HL-60 (cell line): ENCODE results near the gene SORL1.

Experiments
- DNase-seq, 2 experiments: peaks; one replicate each; pipeline ENCODE4 v3.0.0-alpha.2; 2010 to 2020; ENCODE audit warnings: low read depth in 1 of 2, low spot score in 1 of 2
- H3K27ac ChIP-seq: fragments of 250-450 bp; sonication (Bioruptor Pico); replicated peaks from 2 replicates; pipeline ENCODE4 v1.5.1; 2020; ENCODE audit warnings: mild to moderate bottlenecking, moderate library complexity
- H3K27me3 ChIP-seq: fragments of 250-450 bp; sonication (Bioruptor Pico); 2 replicates; pipeline ENCODE4 v1.5.1; 2021; ENCODE audit warnings: mild to moderate bottlenecking, moderate library complexity; ENCODE audit not compliant: insufficient read depth, poor library complexity, severe bottlenecking
- H3K4me3 ChIP-seq: replicated peaks from 2 replicates; pipeline ENCODE4 v1.5.1; 2011; ENCODE audit warnings: mild to moderate bottlenecking, control low read depth, low read length; ENCODE audit not compliant: insufficient read depth
- GABPA ChIP-seq: IDR thresholded peaks from 2 replicates; pipeline ENCODE4 v1.6.1; 2012; ENCODE audit warnings: low read depth
- POLR2AphosphoS5 ChIP-seq: IDR thresholded peaks from 2 replicates; pipeline ENCODE4 v1.6.1; 2012; ENCODE audit warnings: low read depth
- SPI1 ChIP-seq: IDR thresholded peaks from 2 replicates; pipeline ENCODE4 v1.6.1; 2012; ENCODE audit warnings: low read depth, mild to moderate bottlenecking, borderline replicate concordance
- TF ChIP-seq, protein P1 (sequence below): IDR thresholded peaks from one replicate; pipeline ENCODE4 v1.5.1; 2011; ENCODE audit warnings: low read length, control low read depth, inconsistent platforms; ENCODE audit not compliant: insufficient read depth
- TF ChIP-seq, protein P2 (sequence below): IDR thresholded peaks from 2 replicates; pipeline ENCODE4 v1.6.1; 2012; ENCODE audit warnings: low read depth; ENCODE audit not compliant: insufficient replicate concordance

The SORL1 gene

DNA sequence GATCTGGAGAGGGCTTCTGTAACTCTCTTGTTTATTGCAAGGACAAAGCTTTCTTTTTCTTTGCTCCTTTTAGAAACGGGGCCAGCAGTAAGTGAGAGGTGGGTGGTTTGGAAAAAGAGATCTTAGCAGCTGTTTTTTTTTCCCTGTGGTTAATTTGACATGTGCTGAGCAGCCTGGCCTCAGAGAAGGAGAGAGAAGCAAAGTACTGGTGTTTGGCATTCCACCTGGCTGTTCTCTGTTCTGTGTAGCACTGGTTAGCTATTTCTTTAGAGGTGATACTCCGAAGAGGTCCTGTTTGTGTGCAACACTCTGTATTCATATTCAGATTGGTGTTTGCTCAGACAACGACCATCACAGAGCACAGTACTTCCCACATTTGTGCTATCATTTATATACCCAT is 81.5 kb downstream of the SORL1 start:
- DNase-seq = no peak
- Histone ChIP-seq H3K27ac (no peak overlapping the region), H3K27me3 (no peaks in the 10 kb centered on the region), H3K4me3 (no peak overlapping the region)
- TF ChIP-seq SPI1 (no peak), GABPA (no peak), POLR2AphosphoS5 (no peak)
- TF ChIP-seq, protein P1, sequence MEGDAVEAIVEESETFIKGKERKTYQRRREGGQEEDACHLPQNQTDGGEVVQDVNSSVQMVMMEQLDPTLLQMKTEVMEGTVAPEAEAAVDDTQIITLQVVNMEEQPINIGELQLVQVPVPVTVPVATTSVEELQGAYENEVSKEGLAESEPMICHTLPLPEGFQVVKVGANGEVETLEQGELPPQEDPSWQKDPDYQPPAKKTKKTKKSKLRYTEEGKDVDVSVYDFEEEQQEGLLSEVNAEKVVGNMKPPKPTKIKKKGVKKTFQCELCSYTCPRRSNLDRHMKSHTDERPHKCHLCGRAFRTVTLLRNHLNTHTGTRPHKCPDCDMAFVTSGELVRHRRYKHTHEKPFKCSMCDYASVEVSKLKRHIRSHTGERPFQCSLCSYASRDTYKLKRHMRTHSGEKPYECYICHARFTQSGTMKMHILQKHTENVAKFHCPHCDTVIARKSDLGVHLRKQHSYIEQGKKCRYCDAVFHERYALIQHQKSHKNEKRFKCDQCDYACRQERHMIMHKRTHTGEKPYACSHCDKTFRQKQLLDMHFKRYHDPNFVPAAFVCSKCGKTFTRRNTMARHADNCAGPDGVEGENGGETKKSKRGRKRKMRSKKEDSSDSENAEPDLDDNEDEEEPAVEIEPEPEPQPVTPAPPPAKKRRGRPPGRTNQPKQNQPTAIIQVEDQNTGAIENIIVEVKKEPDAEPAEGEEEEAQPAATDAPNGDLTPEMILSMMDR = no peak
- TF ChIP-seq, protein P2, sequence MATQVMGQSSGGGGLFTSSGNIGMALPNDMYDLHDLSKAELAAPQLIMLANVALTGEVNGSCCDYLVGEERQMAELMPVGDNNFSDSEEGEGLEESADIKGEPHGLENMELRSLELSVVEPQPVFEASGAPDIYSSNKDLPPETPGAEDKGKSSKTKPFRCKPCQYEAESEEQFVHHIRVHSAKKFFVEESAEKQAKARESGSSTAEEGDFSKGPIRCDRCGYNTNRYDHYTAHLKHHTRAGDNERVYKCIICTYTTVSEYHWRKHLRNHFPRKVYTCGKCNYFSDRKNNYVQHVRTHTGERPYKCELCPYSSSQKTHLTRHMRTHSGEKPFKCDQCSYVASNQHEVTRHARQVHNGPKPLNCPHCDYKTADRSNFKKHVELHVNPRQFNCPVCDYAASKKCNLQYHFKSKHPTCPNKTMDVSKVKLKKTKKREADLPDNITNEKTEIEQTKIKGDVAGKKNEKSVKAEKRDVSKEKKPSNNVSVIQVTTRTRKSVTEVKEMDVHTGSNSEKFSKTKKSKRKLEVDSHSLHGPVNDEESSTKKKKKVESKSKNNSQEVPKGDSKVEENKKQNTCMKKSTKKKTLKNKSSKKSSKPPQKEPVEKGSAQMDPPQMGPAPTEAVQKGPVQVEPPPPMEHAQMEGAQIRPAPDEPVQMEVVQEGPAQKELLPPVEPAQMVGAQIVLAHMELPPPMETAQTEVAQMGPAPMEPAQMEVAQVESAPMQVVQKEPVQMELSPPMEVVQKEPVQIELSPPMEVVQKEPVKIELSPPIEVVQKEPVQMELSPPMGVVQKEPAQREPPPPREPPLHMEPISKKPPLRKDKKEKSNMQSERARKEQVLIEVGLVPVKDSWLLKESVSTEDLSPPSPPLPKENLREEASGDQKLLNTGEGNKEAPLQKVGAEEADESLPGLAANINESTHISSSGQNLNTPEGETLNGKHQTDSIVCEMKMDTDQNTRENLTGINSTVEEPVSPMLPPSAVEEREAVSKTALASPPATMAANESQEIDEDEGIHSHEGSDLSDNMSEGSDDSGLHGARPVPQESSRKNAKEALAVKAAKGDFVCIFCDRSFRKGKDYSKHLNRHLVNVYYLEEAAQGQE = no peak

DNA sequence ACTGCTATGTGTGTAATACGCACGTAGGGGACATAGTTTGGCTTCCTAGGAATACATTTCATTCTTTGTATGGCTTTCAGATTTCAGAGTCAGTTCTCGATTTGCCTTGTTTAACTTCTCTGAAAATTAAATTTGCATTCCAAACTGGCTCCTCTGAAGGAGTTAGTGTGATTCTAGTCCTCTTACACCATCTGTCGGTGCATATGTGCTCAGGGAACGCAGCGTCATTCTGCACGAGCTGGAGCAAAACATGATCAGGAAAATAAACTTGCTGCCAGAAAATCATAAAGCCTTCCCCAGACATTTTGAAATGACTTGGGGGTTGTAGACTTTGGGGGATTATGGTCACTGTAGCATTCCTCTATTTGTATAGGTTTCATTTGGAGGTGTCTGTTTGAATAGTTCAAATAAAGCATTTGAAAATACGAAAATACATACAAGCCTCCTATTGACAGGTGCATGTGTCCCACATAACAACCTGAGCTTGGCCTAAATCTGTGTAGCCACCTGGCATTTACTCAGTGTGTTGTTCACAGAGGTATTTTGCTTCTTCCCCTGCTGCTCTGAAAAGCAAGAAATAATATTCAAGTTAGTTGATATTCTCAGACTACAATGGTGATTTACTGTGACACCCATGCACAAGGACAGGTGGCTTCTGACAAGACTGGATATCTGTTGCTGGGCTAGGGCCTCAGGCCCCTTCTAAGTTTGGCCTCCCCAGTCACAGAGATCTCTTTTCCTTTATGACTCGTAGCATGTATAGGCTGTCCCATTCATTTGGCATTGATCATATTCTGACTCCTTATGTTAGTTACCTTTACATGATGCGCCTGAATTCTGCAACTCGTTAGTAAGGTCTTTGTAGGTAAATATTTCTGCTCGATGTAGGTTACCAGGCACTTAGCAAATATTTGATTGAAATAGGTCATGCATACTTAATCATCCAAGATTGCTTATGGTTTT is 82.3 kb downstream of the SORL1 start:
- TF ChIP-seq SPI1 = no peak
- no peak for TF ChIP-seq POLR2AphosphoS5
- TF ChIP-seq, protein P1 = no peak
- no peak for TF ChIP-seq GABPA
- TF ChIP-seq, protein P2 = no peak
- Histone ChIP-seq H3K27me3 (no peaks in the 10 kb centered on the region), H3K4me3 (no peak overlapping the region), H3K27ac (no peak overlapping the region)
- DNase-seq = no peak

DNA sequence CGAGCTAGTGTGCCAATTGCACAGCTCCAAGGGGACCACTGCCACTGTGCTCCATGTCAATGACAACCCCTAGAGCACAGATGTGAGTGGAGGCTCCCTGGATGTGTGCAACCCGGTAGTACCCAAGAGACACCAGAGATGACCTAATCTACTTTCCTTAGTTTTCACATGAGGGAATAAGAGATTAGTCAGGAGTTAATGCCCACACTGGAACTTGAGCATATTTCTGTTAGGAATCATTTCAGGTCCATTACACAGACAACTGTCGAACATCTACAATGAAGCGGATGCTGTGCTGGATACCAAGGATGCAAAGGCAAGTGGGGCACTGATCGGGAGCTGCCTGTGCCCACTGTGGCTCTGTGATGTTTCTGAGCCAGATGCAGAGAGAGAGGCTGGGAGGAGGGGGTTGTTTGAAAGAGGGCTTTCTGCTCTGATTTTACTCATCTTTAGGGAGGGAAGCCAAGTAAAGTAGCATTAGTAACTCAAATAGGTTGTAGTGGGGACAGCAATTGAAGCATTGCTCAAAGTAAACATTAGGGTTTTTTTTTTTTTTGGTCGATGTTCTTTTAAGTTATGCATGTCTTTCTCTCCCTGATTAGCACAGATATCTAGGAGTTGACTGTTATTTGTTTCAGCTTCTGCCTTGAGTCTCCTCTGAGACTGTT is 83.1 kb downstream of the SORL1 start:
- Histone ChIP-seq H3K4me3 (no peak overlapping the region), H3K27me3 (no peaks in the 10 kb centered on the region), H3K27ac (no peak overlapping the region)
- TF ChIP-seq GABPA = no peak
- no peak for TF ChIP-seq SPI1
- no peak for DNase-seq

DNA sequence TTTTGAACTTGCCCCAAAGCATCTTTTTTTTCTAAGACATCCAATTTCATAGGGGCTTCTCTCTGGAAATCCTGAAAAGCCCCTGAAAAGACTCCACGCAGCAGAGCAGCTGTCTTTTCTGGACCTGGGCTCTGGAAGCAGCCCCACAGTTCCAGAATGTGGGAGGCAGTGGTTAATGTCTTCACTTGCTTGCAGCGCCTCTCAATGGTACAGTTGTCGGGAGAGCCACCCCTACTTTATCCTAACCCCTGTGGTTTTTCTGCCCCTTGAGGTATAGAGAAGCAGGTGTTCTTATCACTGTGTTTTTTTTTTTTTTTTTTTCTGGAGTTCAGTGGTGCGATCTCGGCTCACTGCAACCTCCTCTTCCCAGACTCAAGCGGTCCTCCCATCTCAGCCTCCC is 84.0 kb downstream of the SORL1 start:
- TF ChIP-seq, protein P2 = no peak
- TF ChIP-seq, protein P1 = no peak
- TF ChIP-seq POLR2AphosphoS5 = no peak
- no peak for TF ChIP-seq GABPA
- TF ChIP-seq SPI1 = no peak

More for the DNA sequence above, 84.0 kb downstream of the SORL1 start:
- H3K27ac ChIP-seq = no peak overlapping the region
- no peak for DNase-seq
- no peaks in the 10 kb centered on the region for H3K27me3 ChIP-seq
- no peak overlapping the region for H3K4me3 ChIP-seq
